C4-2B (cell line): ENCODE data around the gene SORBS2.

Experiments
- ZFX ChIP-seq: fragments of 450-650 bp; IDR thresholded peaks from 2 replicates; pipeline ENCODE4 v1.6.1; 2017
- TF ChIP-seq, protein P1 (sequence below): fragments of 450-650 bp; conservative IDR thresholded peaks from 2 replicates; pipeline ENCODE4 v1.5.1; 2017; ENCODE audit warnings: mild to moderate bottlenecking

GRCh38 chr4:185582651-185583400, 229.2 kb downstream of the SORBS2 start:
- TF ChIP-seq, protein P1, sequence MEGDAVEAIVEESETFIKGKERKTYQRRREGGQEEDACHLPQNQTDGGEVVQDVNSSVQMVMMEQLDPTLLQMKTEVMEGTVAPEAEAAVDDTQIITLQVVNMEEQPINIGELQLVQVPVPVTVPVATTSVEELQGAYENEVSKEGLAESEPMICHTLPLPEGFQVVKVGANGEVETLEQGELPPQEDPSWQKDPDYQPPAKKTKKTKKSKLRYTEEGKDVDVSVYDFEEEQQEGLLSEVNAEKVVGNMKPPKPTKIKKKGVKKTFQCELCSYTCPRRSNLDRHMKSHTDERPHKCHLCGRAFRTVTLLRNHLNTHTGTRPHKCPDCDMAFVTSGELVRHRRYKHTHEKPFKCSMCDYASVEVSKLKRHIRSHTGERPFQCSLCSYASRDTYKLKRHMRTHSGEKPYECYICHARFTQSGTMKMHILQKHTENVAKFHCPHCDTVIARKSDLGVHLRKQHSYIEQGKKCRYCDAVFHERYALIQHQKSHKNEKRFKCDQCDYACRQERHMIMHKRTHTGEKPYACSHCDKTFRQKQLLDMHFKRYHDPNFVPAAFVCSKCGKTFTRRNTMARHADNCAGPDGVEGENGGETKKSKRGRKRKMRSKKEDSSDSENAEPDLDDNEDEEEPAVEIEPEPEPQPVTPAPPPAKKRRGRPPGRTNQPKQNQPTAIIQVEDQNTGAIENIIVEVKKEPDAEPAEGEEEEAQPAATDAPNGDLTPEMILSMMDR, result no peak
- TF ChIP-seq ZFX, result no peak
